Fibroblast of gingiva (primary cell): Measurements from ENCODE around the gene XRCC1.
"Not testable (repeated sequence)": the region's sequence is repeated elsewhere in the genome, so short reads cannot be mapped to it uniquely, and the experiment has no call there.

ENCODE experiments used
- DNase-seq: peaks from one replicate; pipeline ENCODE4 v3.0.0-alpha.2; 2011; ENCODE audit warnings: low read depth

XRCC1 gene

DNA sequence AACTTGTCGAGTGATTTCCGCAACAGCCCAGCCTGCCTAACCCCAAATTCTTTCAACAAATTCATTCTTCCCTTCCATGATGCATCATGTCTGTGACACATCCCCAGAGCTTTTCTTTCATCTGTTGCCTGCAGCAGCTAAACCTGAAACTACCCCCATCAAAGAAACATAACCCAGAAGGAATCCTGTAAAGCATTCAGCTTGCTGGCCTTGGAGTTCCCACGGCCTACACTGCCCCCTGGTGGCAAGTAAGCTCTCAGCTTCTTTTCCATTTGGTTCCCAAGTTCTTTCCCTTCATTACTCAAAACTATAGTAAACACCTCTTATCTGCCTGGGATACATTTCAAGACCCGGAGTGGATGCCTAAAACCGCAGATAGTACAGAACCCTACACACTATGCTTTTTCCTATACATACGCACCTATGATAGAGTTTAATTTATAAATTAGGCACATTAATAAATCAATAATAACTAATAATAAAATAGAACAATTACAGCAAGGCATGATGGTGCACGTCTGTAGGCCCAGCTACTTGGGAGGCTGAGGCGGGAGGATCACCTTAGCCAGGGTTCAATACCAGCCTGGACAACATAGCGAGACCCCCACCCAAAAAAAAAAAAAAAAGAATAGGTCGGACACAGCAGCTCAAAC is 55.8 kb downstream of the XRCC1 start:
- peak; percentile 85 for DNase-seq

DNA sequence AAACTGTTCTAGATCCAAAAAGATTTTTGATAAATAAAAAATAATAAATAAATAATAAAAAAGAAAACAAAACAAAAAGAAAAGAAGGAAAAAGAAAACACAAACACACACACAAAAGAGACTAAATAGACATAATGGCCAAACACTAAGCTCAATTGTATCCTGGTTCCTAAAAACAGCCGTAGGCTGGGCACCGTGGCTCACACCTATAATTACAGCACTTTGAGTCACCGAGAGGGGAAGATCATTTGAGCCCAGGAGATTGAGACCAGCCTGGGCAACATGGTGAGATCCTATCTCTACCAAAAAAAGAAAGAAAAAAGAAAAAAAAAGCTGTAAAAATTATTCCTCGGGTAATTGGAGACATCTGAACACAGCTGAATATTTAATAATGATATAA is 57.3 kb downstream of the XRCC1 start:
- DNase-seq: no peak

DNA sequence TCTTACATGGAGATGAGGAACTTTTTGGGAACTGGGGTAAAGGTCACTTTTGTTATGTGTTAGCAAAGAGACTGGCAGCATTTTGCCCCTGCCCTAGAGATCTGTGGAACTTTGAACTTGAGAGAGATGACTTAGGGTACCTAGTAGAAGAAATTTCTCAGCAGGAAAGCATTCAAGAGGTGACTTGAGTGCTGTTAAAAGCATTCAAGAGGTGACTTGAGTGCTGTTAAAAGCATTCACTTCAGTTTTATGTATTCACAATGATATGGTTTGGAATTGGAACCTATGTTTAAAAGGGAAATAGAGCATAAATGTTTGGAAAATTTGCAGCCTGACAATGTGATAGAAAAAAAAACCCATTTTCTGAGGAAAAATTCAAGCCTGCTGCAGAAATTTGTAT is 62.9 kb downstream of the XRCC1 start:
- not testable (repeated sequence) for DNase-seq

DNA sequence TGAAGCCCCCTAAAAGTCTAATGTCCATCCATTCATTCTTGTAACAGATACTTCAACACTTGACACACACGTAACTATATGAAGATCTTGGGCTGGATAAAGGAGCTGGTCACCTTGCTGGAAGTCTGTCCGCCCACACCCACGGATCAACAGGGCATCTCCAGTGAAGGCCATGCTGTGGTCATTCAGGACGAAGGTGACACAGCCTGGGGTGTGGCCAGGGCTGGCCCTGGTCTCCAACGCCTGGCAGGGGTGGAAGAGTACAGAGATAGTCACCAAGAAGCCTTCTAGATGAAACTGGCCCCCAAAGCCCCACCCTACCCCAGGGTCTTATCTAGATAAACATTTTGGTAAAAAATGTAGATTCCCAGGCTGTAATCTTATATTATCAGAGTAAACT is 64.0 kb downstream of the XRCC1 start:
- no peak for DNase-seq

DNA sequence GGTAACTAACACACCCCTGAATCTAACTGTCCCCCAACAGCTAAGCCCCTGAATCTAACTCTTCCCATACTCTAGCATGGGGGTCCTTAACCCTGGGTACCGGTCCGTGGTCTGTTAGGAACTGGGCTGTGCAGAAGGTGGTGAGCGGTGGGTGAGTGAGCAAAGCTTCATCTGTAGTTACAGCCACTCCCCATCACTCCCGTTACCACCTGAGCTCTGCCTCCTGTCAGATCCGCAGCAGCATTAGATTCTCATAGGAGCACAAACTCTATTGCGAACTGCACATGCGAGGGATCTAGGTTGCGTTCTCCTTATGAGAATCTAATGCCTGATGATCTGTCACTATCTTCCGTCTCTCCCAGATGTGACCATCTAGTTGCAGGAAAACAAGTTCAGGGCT is 64.6 kb downstream of the XRCC1 start:
- no peak for DNase-seq

DNA sequence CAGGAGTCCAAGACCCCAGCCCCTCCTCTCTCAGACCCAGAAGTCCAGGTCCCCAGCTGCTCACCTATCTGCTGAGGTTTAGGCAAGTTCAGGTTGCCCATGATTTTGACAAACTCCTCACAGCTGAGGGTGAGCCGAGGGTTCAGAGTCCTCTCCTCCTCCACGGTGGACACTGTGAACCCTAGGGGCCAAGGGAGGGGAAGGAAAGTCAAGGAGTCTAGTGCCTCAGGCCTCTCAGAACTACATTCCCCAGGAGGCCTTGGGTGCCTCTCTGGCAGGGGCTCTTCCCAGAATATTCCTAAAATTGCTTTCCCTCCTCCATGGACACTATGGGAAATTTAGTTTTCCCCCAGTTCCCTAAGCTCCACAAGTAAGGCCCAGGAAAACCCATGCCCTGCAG is 67.4 kb downstream of the XRCC1 start:
- DNase-seq: no peak

DNA sequence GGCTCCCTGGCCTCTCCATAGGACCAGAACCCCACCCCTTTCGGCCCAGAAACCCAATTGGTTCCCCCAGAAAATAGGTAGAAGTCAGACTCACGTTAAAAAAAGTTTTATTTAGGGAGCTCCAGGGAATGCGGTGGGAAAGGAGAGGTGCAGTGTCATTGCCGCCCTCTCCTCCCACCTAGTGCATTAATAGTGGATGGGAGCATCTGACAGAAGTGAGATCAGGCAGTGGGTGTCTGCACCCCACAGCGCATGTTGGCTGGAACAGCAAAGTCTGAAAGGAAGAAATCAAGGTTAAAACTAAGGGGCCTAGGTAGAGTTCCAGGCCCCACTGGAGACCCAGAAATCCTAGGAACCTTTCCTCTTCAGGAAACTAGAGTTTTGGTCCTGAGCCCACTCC is 68.7 kb downstream of the XRCC1 start:
- no peak for DNase-seq

DNA sequence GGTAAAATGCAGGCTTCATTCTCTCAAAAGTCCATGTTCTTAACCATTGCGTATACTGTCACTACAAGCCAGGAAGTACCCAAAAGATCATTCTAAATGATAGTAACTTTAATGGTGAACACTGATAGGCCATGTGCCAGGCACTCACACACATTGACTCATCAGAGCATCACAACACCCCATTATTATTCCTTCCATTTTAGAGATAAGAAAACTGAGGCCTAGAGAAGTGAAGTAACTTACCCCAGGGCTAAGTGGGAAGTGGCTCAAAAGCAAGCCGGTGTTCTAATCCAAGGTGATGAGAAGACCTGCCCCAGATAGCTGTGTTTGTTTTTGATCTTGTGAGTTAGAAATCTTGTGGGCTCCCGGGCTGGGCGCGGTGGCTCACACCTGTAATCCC is 69.4 kb downstream of the XRCC1 start:
- DNase-seq: no peak

DNA sequence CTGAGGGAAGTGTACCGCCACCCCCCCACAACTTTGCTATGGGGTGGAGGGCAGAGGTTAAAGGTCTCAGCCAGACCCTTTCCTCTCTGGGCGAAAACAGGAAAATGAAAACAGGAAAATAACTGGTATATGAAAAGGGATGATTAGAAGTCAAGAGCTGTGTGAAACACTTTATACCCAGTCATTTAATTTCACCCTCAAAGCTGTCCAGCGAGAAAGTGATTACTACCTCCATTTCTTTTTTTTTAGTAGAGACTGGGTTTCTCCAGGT is 70.2 kb downstream of the XRCC1 start:
- no peak for DNase-seq

DNA sequence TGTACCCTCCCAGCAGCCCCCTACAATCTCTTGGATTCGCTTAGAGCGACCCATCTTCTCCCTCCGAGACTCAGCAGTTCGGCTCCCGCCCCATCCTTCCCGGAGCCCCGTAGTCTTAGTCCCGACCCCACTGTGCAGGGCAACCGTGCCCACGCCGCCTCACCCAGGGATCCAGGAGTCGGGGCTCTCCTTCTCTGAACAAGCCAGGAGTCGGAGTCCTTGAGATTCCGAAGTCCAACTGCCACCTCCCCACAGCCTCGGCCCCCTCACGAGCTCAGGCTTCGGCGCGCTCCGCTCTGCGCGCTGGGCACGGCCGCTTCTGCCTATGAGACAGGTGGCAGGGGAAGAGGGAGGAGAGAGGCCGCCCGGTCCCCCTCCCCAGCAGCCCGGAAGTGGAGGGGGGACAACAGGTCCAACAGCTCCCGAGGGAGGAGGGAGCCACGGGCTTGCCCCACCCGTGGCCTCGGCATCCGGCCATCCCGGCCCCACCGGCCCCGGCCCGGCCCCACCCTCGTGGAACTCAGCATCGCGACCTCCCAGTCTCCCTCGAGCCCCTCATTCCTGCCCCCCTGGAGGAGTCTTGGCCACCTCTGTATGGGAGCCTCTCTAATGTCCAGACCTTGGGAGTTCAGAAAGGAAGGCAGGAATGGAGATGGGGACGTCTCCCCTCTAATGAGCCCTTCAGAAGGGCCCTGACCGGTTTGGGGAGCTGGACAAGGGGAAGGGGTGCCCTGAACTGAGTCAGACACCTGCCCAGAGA is 70.7 kb downstream of the XRCC1 start, which contains the start of gene PHLDB3:
Gene PHLDB3 (minus strand): TSS at position 321 of the 760 bp plus-strand sequence. CDS start 628 bp downstream, outside the sequence.
- no peak for DNase-seq

DNA sequence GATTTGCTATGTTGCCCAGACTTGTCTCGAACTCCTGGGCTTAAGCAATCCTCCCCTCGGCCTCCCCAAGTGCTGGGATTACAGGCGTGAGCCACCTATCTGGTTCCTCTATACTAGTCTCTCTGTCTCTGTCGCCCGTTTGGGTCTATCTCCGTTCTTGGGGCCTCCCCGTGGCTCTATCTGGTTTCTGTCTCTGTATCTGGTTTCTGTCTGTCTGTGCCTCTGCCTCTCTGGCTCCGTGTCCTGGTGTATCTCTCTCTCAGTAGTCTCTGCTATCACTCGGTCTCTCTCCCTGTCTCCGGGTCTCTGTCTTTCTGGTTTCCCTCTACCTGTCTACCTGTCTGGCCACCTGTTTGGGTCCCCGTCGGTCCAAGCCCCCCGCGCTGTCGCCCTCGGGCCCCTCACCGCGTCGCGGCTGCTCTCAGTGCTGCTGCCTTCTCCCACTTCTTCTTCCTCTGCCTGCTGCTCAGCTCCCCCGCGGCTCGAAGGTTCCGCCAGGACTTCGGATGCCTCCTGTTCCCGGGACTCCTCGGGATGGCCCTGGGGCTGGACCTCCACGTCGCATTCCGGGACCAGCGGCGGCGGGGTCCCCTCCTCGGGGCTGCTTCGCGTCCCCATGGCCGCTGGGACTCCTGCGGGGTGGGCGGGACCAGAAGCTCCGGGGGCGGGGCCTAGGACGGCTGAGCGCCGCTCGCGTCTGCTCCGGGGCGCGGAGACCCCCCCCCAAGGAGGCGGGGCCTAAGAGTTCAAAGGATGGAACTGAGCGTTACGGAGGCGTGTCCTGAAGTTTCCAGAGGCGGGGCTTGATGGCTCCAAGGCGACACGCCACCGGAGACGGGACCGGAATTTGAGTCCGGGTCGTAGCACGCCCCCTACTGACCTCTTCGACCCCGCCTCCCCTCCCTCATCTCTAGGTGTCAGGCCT is 71.6 kb downstream of the XRCC1 start:
- peak; percentile 88 for DNase-seq

DNA sequence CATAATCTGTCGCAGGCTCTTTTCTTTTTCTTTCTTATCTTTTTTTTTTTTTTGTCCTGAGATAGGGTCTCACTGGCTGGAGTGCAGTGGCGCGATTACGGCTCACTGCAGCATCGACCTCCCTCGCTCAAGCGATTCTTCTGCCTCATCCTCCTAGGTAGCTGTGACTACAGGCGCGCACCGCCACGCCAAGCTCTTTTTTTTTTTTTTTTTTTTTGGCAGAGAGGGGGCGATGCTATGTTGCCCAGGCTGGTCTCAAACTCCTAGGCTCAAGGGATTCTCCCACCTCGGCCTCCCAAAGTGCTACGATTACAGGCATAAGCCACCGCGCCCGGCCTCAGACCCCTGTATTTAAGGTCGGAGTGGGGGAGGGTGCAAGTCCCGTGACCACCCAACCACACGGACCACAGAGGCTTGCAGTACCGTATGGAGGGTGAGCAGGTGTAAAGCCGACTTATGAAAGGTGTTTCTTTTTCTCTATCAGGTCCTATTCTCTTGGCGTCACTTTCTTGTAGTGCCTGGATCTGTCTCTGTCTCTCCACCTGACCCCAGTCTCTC is 72.8 kb downstream of the XRCC1 start:
- no peak for DNase-seq

DNA sequence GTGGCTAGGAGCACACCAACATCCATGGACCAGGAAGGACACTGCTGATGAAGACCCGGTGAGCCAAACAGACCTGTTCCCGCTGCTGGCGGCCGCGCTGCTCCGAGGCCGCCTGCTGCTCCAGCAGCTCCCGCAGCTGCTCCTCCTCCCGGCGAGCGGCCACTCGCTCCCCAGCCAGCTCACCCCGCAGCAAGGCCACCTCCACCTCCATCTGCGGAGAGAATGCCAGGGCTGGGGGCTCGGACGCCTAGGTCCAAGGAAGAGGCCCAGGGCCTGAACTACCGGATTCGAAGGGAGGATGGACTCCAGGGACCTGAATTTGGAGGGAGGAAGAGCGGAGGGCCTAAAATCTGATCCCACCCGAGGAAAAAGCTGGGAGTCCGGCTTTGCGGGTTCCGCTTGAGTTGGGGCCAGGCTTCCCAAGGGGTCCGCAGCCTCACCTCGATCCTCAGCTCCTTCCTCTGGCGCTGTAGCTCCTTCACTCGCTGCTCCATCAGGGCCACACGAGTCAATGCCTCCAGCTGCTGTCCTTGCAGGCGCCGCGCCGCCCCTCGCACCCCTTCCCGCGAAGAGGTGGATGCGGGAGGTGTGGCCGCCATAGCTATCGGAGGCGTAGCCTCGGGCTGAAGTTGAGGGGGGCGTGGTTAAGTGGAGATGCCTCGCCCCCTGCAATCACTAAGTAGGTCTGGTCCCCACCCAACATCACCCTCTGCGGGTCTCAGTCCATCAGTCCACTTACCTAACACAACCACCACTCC is 73.5 kb downstream of the XRCC1 start:
- no peak for DNase-seq

DNA sequence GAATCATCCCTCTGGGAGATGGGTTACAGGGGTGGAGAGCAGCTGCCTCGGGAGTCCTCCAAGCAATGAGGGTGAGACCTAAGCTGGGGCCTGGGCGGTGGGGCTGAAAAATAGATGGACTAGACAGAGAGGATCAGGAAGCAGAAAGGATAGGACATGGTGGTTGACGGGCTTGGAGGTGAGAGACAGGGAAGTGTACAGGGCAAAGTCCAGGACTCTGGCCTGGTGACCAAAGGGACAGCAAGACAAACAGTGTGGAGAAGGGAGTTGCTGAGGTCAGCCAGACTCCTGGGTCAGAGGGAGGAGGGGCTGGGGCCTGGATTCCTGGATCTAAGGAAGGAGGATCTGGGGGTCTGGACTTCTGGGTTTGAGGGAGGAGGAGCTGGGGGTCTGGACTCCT is 76.3 kb downstream of the XRCC1 start:
- no peak for DNase-seq

DNA sequence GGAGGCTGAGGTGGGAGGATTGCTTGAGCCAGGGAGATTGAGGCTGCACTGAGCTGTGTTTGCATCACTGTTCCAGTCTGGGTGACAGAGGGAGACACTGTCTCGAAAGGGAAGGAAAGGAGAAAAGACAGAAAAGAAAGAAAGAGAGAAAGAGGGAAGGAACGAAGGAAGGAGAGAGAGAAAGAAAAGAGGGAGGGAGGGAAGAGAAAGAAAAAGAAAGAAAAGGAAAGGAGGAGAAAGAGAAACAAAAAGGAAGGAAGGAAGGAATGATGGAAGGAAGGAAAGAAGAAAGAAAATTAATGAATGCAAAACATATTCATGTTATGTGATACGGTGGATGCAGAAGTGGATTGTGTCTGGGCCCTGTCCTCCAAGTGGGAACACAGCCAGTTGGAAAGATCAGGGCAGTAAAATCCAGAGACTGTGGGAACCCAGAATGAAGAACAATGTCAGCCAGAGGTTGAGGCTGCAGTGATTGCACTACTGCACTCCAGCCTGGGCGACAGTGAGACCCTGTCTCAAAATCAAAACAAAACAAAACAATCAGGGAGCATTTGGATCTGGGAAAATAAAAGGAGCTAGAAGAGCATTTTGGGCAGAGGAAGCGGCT is 77.0 kb downstream of the XRCC1 start:
- DNase-seq: no peak

DNA sequence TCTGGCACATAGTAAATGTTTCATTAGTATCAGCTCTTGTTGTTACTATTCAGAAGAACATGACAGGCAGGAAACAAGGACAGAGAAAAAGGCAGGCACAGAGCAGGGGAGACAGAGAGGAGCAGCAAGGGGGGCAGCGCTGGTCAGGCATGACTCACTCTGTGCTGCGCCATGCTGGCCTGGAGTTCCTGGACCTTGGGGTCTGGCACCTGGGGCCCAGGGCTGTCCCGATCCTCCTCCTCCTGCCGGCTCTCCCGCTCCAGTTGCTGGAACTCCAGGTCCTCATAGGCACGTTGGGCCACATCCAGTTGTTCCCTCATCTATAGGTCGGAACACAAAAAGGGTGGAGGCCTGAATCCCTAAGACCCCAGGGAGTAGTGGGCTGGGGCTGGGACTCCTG is 78.4 kb downstream of the XRCC1 start:
- DNase-seq: no peak

DNA sequence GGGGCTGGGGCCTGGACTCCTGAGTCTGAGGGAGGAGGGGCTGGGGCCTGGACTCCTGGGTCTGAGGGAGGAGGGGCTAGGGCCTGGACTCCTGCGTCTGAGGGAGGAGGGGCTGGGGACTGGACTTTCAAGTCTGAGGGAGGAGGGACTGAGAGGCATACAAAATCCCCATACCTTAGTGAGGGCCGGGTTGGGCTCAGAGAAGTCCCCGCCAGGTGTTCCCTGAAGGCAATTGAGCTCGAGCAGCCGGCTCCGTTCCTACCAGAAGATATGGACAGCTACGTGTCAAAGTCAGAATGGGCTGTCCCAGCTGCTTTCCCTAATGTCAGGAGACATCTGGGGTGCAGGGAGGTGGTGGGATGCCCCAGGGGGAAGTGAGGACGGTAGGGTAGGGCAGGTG is 80.2 kb downstream of the XRCC1 start:
- no peak for DNase-seq
